Prostate gland (tissue), 2 donors: Measurements from ENCODE around the gene NLRC5. TPM values are rescaled to one million over a fixed set of nuclear protein-coding genes. Genes with fewer than 3 reads are reported as not detected.

ENCODE experiments used
- DNase-seq: peaks from one replicate; pipeline ENCODE4 v3.0.0-alpha.2; 2019; ENCODE audit warnings: low spot score
- H3K27ac ChIP-seq, 2 donors: fragments of 200-600 bp; sonication (generic); 2 replicates each; pipeline ENCODE4 v1.5.1; 2017 to 2019
- H3K27me3 ChIP-seq: fragments of 200-600 bp; sonication (generic); replicated peaks from 2 replicates; pipeline ENCODE4 v1.5.1; 2019; ENCODE audit not compliant: insufficient read depth
- H3K36me3 ChIP-seq, 2 donors: fragments of 200-600 bp; sonication (generic); 1 replicate in 1 of 2; 2 replicates in 1 of 2; pipeline versions ENCODE4 v1.5.1 to v1.8.1; 2017 to 2019
- H3K4me1 ChIP-seq: fragments of 200-600 bp; sonication (generic); replicated peaks from 2 replicates; pipeline ENCODE4 v1.5.1; 2019
- H3K4me3 ChIP-seq, 2 donors: fragments of 200-600 bp; sonication (generic); 2 replicates each; pipeline ENCODE4 v1.5.1; 2017 to 2019
- H3K9me3 ChIP-seq: fragments of 200-600 bp; sonication (generic); 2 replicates; pipeline ENCODE4 v1.5.1; 2017
- CTCF ChIP-seq, 4 experiments: fragments of 200-600 bp in 2 of 4; fragments of 450-650 bp in 2 of 4; sonication (generic) in 2 of 4; IDR thresholded peaks; 1 replicate in 3 of 4; 2 replicates in 1 of 4; pipeline ENCODE4 v1.5.1; 2016 to 2019; ENCODE audit warnings: antibody characterized with exemption in 4 of 4, mild to moderate bottlenecking in 2 of 4, moderate library complexity in 2 of 4
- POLR2A ChIP-seq: fragments of 450-650 bp; IDR thresholded peaks from one replicate; pipeline ENCODE4 v1.6.1; 2016; ENCODE audit warnings: antibody characterized with exemption, mild to moderate bottlenecking
- POLR2AphosphoS5 ChIP-seq: sonication (generic); formaldehyde crosslinking; IDR thresholded peaks from one replicate; pipeline ENCODE4 v1.6.1; 2017; ENCODE audit warnings: antibody characterized with exemption
- WGBS: methylation state at CpG from one replicate; pipeline ENCODE4 v1.1.5; 2018; 5-methylcytosine and 5-hydroxymethylcytosine counted together
- intact Hi-C: fragments of 100-400 bp; cut with DNase I; formaldehyde crosslinking; loops from one replicate; pipeline ENCODE4 v1.14.2; 2022
- total RNA-seq, 2 donors: library from RNA; depleted of rRNA; stranded (reverse); fragments of >200 nt; gene quantifications; one replicate each; pipeline ENCODE4 v1.1.0, GENCODE V29; 2016

The NLRC5 gene
- total RNA-seq, 2 donors from 2014 or later: 9.5 to 31.2 TPM

GRCh38 chr16:56997264-56997663 lies 7.9 kb downstream of the NLRC5 start:
- no peak overlapping the region for H3K27ac ChIP-seq
- no peaks in the 10 kb centered on the region for H3K9me3 ChIP-seq
- intact Hi-C loops: no loop called here
- H3K4me3 ChIP-seq: no peak overlapping the region
- H3K4me1 ChIP-seq: no peaks in the 10 kb centered on the region
- no peak for DNase-seq
- no peaks in the 10 kb centered on the region for H3K36me3 ChIP-seq
- TF ChIP-seq POLR2AphosphoS5 (no peak), POLR2A (no peak)
- 96% methylated on average over 5 of the region's 5 CpGs for WGBS
- H3K27me3 ChIP-seq: no peaks in the 10 kb centered on the region

GRCh38 chr16:56997931-56998330 lies 8.6 kb downstream of the NLRC5 start:
- no peaks in the 10 kb centered on the region for H3K9me3 ChIP-seq
- intact Hi-C loops: no loop called here
- no peaks in the 10 kb centered on the region for H3K36me3 ChIP-seq
- H3K4me1 ChIP-seq: no peaks in the 10 kb centered on the region
- H3K27ac ChIP-seq: no peak overlapping the region
- H3K27me3 ChIP-seq: no peaks in the 10 kb centered on the region
- no peak for TF ChIP-seq CTCF (IDR thresholded peaks at IDR 0.05)
- TF ChIP-seq POLR2A: no peak
- TF ChIP-seq POLR2AphosphoS5: no peak
- no peak overlapping the region for H3K4me3 ChIP-seq
- DNase-seq: no peak
- WGBS: 67% methylated on average over 3 of the region's 3 CpGs

- no peaks in the 10 kb centered on the region for H3K9me3 ChIP-seq
- H3K36me3 ChIP-seq: no peaks in the 10 kb centered on the region
- H3K27ac ChIP-seq: no peak overlapping the region
- DNase-seq: no peak
- no peaks in the 10 kb centered on the region for H3K27me3 ChIP-seq
- TF ChIP-seq POLR2AphosphoS5: no peak
- no peak for TF ChIP-seq CTCF (IDR thresholded peaks at IDR 0.05)
- no peak for TF ChIP-seq POLR2A
- 93% methylated on average over 3 of the region's 3 CpGs for WGBS
- H3K4me3 ChIP-seq: no peak overlapping the region
- no peaks in the 10 kb centered on the region for H3K4me1 ChIP-seq
- intact Hi-C loops: no loop called here
Observed at GRCh38 chr16:56998352-56998751, 9.0 kb downstream of the NLRC5 start.

- H3K27me3 ChIP-seq: no peaks in the 10 kb centered on the region
- no peaks in the 10 kb centered on the region for H3K9me3 ChIP-seq
- H3K36me3 ChIP-seq: no peaks in the 10 kb centered on the region
- intact Hi-C loops: no loop called here
- H3K27ac ChIP-seq: peak overlapping the region in 1 of 2 donors; percentile 43
- H3K4me1 ChIP-seq: no peaks in the 10 kb centered on the region
- TF ChIP-seq POLR2AphosphoS5: no peak
- no peak for TF ChIP-seq CTCF (IDR thresholded peaks at IDR 0.05)
- no peak for TF ChIP-seq POLR2A
- H3K4me3 ChIP-seq: no peak overlapping the region
- 88% methylated on average over 6 of the region's 6 CpGs for WGBS
- DNase-seq: no peak
Observed at GRCh38 chr16:56998861-56999260, 9.5 kb downstream of the NLRC5 start.

- TF ChIP-seq POLR2AphosphoS5 (no peak), CTCF (IDR thresholded peaks at IDR 0.05) (no peak), POLR2A (no peak)
- no peaks in the 10 kb centered on the region for H3K4me1 ChIP-seq
- peak overlapping the region in 1 of 2 donors; percentile 43 for H3K27ac ChIP-seq
- no peak overlapping the region for H3K4me3 ChIP-seq
- DNase-seq: no peak
- intact Hi-C loops: no loop called here
- H3K9me3 ChIP-seq: no peaks in the 10 kb centered on the region
- H3K36me3 ChIP-seq: no peaks in the 10 kb centered on the region
- no peaks in the 10 kb centered on the region for H3K27me3 ChIP-seq
- WGBS: 68% methylated on average over 6 of the region's 11 CpGs
Observed at GRCh38 chr16:56999409-57000270, 10.3 kb downstream of the NLRC5 start.
